Fibroblast of villous mesenchyme (primary cell): ENCODE data around the gene PARN. TPM values are rescaled to one million over a fixed set of nuclear protein-coding genes. Genes with fewer than 3 reads are reported as not detected.

Experiments used
- DNase-seq: peaks from one replicate; pipeline ENCODE4 v3.0.0-alpha.2; 2010; ENCODE audit warnings: low read depth
- H3K4me3 ChIP-seq: 2 replicates; pipeline ENCODE4 v1.5.1; 2011; ENCODE audit warnings: low read depth, mild to moderate bottlenecking, low read length
- total RNA-seq: library from RNA; depleted of rRNA; stranded (reverse); fragments of >200 nt; gene quantifications from 2 replicates; pipeline ENCODE4 v1.2.3, GENCODE V29; 2012
- TF ChIP-seq, protein P1 (sequence below): IDR thresholded peaks from 2 replicates; pipeline ENCODE4 v1.5.1; 2012; ENCODE audit warnings: low read depth, mild to moderate bottlenecking, low read length; ENCODE audit not compliant: insufficient read depth

The PARN gene
- total RNA-seq, 1 donor = 35.4 TPM

DNA sequence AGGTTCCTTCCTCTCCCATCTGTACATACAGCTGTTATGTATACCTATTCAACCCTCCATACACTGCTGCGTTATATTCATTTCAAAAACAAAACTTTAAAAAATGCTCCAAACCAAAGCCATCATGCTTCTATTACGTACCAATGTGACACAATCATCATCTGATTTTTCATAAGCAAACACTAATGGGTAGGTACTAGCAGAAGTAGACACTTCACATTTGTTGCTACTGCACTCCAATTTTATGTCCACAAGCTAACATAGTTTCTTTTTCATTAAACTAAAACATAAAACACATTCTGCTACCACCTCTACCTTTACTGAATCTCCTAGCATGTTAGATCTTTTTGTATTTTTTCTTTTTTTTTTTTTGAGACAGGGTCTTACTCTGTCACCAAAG lies 57.5 kb downstream of the PARN start:
- TF ChIP-seq, protein P1, sequence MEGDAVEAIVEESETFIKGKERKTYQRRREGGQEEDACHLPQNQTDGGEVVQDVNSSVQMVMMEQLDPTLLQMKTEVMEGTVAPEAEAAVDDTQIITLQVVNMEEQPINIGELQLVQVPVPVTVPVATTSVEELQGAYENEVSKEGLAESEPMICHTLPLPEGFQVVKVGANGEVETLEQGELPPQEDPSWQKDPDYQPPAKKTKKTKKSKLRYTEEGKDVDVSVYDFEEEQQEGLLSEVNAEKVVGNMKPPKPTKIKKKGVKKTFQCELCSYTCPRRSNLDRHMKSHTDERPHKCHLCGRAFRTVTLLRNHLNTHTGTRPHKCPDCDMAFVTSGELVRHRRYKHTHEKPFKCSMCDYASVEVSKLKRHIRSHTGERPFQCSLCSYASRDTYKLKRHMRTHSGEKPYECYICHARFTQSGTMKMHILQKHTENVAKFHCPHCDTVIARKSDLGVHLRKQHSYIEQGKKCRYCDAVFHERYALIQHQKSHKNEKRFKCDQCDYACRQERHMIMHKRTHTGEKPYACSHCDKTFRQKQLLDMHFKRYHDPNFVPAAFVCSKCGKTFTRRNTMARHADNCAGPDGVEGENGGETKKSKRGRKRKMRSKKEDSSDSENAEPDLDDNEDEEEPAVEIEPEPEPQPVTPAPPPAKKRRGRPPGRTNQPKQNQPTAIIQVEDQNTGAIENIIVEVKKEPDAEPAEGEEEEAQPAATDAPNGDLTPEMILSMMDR = no peak
- H3K4me3 ChIP-seq = no peak overlapping the region
- no peak for DNase-seq

GRCh38 chr16:14569213-14569612 lies 60.8 kb downstream of the PARN start:
- TF ChIP-seq, protein P1 = no peak
- H3K4me3 ChIP-seq = no peak overlapping the region
- no peak for DNase-seq

GRCh38 chr16:14566599-14566998 lies 63.5 kb downstream of the PARN start:
- no peak for DNase-seq
- H3K4me3 ChIP-seq = no peak overlapping the region
- TF ChIP-seq, protein P1 = no peak

DNA sequence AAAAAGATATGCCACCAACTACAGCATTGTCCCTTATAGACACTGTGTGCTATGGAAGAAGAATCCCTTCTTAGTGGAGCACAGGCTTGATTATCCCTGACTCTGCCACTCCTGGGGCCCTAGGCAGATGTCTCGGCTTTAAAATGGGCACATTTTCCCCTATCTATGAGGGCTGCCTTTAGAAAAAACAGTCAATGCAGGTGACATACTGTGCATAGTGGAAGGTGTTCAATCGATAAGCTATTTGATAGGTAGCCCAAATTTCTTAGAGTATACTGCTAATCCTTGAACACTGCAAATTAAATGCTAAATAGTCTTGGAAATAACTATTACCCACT lies 64.4 kb downstream of the PARN start:
- no peak for DNase-seq
- H3K4me3 ChIP-seq = no peak overlapping the region
- TF ChIP-seq, protein P1 = no peak

GRCh38 chr16:14564861-14565687 lies 65.0 kb downstream of the PARN start:
- no peak overlapping the region for H3K4me3 ChIP-seq
- TF ChIP-seq, protein P1 = no peak

GRCh38 chr16:14564323-14564722 lies 65.7 kb downstream of the PARN start:
- TF ChIP-seq, protein P1 = no peak
- H3K4me3 ChIP-seq = no peak overlapping the region
- DNase-seq = no peak

More at GRCh38 chr16:14564861-14565687, 65.0 kb downstream of the PARN start:
- peak; percentile 73 for DNase-seq
